Transverse colon (tissue), 3 donors: ENCODE measurements around the gene YPEL2.

Experiments used
- POLR2A ChIP-seq: fragments of 450-650 bp; IDR thresholded peaks from one replicate; pipeline ENCODE4 v1.6.1; 2016; ENCODE audit warnings: antibody characterized with exemption, mild to moderate bottlenecking, moderate library complexity
- TF ChIP-seq, protein P1 (sequence below), 5 experiments: fragments of 200-600 bp in 3 of 5; fragments of 450-650 bp in 2 of 5; sonication (generic) in 3 of 5; IDR thresholded peaks; 1 replicate in 2 of 5; 2 replicates in 3 of 5; pipeline ENCODE4 v1.5.1; 2016 to 2017; ENCODE audit warnings: antibody characterized with exemption in 5 of 5, inconsistent platforms in 3 of 5, mild to moderate bottlenecking in 2 of 5, moderate library complexity in 1 of 5

GRCh38 chr17:59416184-59416583 lies 84.7 kb downstream of the YPEL2 start:
- TF ChIP-seq, protein P1, sequence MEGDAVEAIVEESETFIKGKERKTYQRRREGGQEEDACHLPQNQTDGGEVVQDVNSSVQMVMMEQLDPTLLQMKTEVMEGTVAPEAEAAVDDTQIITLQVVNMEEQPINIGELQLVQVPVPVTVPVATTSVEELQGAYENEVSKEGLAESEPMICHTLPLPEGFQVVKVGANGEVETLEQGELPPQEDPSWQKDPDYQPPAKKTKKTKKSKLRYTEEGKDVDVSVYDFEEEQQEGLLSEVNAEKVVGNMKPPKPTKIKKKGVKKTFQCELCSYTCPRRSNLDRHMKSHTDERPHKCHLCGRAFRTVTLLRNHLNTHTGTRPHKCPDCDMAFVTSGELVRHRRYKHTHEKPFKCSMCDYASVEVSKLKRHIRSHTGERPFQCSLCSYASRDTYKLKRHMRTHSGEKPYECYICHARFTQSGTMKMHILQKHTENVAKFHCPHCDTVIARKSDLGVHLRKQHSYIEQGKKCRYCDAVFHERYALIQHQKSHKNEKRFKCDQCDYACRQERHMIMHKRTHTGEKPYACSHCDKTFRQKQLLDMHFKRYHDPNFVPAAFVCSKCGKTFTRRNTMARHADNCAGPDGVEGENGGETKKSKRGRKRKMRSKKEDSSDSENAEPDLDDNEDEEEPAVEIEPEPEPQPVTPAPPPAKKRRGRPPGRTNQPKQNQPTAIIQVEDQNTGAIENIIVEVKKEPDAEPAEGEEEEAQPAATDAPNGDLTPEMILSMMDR (IDR thresholded peaks at IDR 0.05), result no peak
- no peak for TF ChIP-seq POLR2A
